ENCODE measurements around the gene MEGF9. TPM values are rescaled to one million over a fixed set of nuclear protein-coding genes. Genes with fewer than 3 reads are reported as not detected.

MEGF9 gene
- total RNA-seq, 2 experiments from 2014 or later, result 9.4 to 10.5 TPM

DNA sequence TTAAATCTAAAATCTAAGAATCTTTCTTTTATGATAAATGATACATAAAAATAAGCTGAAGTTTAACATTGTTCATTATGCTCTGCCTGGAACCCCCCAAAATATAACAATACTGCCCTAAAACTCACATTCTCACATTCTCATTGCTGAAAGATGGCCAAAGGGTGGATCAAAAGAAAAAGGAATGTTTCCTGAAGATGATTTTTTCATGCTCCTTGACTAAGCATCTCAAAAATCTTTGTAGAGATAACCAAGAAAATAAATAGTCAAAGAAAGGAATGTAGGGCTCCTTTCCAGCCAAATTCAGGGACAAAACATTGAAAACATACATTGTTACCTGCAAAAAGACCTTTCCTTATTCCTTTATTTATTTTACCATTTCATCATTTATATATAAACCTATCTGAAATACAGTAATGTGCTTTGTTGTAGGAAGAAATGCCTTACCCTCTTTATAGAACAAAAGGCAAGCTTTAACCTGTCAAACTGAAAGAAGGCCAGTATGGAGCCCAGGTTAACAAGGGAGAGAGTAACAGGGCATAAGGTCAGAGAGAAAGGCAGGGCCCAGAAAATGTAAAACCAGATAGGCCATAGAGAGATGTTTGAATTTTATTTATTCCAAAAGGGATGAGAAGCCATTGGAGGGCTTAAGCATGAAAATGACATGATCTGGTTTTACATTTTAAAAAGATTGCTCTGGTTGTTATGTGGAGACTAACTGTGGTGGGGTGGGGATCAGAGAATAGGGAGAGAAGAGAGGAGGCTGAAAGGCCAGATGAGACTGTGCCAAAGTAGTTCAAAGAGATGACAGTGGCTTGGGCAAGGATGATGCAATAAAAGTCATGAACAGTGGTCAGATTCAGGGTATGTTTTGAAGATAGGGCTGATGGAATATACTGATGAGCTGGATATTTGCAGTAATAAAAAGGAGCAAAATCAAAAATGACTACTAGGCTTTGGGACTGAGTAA, 97.0 kb downstream of the MEGF9 start:
- H3K36me3 Mint-ChIP-seq (ENCODE audit: low read depth), result peaks cover 2% of the 10 kb centered on the region
- POLR2A ChIA-PET, result interaction anchor here (0.6 kb wide), 1 partner anchor 100 kb away, joined by 3 read pairs; no protein-coding TSS in a partner anchor

DNA sequence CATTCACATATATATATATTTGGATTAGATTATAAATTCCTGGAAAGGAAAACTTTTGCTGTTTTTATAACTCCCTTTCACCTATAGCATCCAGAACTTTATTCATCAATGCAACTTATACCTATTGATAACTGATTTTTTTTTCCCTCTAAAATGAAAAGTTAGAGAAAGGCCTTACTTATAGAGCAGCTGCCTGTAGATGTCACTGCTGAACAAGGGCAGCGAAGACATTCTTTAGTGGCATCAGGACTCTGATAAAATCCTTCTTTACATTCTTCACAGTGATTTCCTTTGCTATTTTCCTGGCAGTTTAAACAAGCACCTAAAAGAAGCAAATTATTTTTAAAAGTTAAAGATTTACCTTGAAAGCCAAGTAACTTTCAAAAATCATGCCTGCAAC, 102.1 kb downstream of the MEGF9 start:
- H3K36me3 Mint-ChIP-seq (ENCODE audit: low read depth), result peaks cover 3% of the 10 kb centered on the region
- DNase-seq, result no peak
- ChIA-PET CTCF (interaction anchor here (0.6 to 1.6 kb wide), 3 partner anchors 9 to 823 kb away, joined by 3 to 7 read pairs (median 7); no protein-coding TSS in a partner anchor), POLR2A (no interaction called here)
- H3K4me3 Mint-ChIP-seq, result no peak overlapping the region
- H3K9me3 Mint-ChIP-seq, result no peaks in the 10 kb centered on the region
- no peak overlapping the region for H3K27ac Mint-ChIP-seq
- no peaks in the 10 kb centered on the region for H3K27me3 Mint-ChIP-seq
- H3K4me1 Mint-ChIP-seq, result peaks cover 2% of the 10 kb centered on the region

More for the DNA sequence above, 97.0 kb downstream of the MEGF9 start:
- no peak for DNase-seq
- Mint-ChIP-seq H3K4me3 (no peak overlapping the region), H3K27ac (no peak overlapping the region), H3K9me3 (no peaks in the 10 kb centered on the region), H3K27me3 (no peaks in the 10 kb centered on the region), H3K4me1 (peaks cover 16% of the 10 kb centered on the region)
- CTCF ChIA-PET, result interaction anchor here (0.7 kb wide), 1 partner anchor 103 kb away, joined by 4 read pairs; no protein-coding TSS in a partner anchor

DNA sequence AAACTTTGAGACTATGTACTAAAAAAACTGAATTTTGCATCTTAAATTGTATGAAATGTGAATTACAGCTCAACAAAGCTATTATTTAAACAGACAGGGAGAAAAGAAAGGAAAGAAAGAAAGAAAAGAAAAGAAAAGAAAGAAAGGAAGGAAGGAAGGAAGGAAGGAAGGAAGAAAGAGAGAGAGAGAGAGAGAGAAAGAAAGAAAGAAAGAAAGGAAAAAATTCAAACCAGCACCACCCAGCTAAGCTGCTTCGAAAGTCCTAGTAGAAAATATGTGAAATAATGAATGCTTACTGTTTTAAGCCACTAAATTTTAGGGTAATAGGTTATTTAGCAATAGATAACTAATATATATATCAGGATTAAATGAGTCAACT, 102.6 kb downstream of the MEGF9 start:
- CTCF ChIA-PET, result interaction anchor here (1.2 to 1.6 kb wide), 2 partner anchors 8 to 18 kb away, joined by 3 to 7 read pairs; no protein-coding TSS in a partner anchor
- Mint-ChIP-seq H3K27ac (no peak overlapping the region), H3K9me3 (no peaks in the 10 kb centered on the region), H3K27me3 (no peaks in the 10 kb centered on the region), H3K36me3 (ENCODE audit: low read depth) (peaks cover 3% of the 10 kb centered on the region), H3K4me3 (no peak overlapping the region), H3K4me1 (no peaks in the 10 kb centered on the region)
- no peak for DNase-seq
- POLR2A ChIA-PET, result interaction anchor here (0.6 kb wide), 1 partner anchor 244 kb away, joined by 3 read pairs; no protein-coding TSS in a partner anchor

DNA sequence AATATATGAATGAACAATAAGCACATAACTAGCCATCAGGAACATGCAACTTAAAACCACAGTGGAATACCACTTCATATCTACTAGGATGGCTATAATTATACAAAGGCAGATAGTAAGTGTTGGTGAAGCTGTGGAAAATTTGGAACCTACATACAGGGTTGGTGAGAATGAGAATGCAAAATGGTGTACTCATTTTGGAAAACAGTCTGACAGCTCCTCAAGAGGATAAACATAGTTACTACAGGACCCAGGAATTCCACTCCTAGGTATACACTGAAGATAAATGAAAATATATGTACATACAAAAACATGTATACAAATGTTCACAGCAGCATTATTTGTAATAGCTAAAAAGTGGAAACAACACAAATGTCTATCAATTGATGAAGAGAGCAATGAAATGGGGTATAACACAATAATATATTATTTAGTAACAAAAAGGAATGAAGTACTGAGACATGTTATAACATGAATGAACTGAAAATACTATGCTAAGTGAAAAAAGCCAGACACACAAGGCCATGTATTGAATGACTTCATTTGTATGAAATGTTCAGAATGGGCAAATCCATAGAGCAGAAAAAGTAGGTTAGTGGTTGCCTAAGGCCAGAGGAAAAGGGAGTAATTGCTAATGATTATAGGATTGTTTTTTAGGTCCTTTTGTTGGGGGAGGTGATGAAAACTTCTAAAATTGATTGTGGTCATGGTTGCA, 103.1 kb downstream of the MEGF9 start:
- Mint-ChIP-seq H3K9me3 (no peaks in the 10 kb centered on the region), H3K36me3 (ENCODE audit: low read depth) (peaks cover 3% of the 10 kb centered on the region), H3K27ac (no peak overlapping the region), H3K27me3 (no peaks in the 10 kb centered on the region), H3K4me1 (no peaks in the 10 kb centered on the region), H3K4me3 (no peak overlapping the region)
- ChIA-PET POLR2A (interaction anchor here (0.6 kb wide), 1 partner anchor 244 kb away, joined by 3 read pairs; no protein-coding TSS in a partner anchor), CTCF (interaction anchor here (1.2 to 1.6 kb wide), 2 partner anchors 9 to 17 kb away, joined by 3 to 7 read pairs; no protein-coding TSS in a partner anchor)
- DNase-seq, result no peak

DNA sequence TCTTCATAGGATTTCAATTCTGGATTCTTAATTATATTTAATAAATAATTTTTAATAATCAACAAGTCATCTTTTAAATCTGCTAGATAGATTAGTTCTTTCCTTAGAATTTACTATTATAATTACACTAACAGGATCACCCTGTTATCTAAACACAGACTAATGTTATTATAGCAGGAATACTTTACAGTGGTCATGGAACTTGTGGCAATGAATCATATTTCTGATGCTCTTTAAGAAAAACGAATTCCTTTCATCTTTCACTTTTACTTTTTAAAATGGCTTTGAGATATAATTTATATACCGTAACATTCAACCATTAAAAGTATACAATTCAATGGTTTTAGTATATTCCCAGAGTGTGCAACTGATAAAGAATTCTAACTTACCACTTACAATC, 104.6 kb downstream of the MEGF9 start:
- Mint-ChIP-seq H3K36me3 (ENCODE audit: low read depth) (peaks cover 6% of the 10 kb centered on the region), H3K27me3 (no peaks in the 10 kb centered on the region), H3K4me1 (no peaks in the 10 kb centered on the region), H3K27ac (no peak overlapping the region), H3K4me3 (no peak overlapping the region), H3K9me3 (no peaks in the 10 kb centered on the region)
- CTCF ChIA-PET, result no interaction called here
- DNase-seq, result no peak
- POLR2A ChIA-PET, result no interaction called here

DNA sequence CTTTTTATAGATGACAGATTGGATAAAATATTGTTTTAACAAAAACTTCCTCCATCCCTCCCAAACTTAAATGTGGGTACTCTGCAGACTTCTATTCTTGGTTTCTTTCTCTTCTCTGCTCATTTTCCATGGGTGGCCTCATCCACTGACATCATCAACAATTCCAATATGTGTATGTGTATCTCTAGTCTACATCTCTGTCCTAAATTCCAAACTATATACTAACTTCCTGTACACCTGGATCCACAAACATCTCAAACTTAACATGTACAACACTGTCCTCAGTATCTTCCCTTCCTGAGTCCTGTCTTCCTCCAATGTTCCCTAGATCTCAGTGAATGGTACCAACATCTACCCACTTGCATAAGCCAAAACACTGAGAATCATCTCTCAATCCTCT, 105.8 kb downstream of the MEGF9 start:
- ChIA-PET CTCF (interaction anchor here (1.0 kb wide), 1 partner anchor 26 kb away, joined by 5 read pairs; no protein-coding TSS in a partner anchor), POLR2A (no interaction called here)
- no peaks in the 10 kb centered on the region for H3K4me1 Mint-ChIP-seq
- no peaks in the 10 kb centered on the region for H3K9me3 Mint-ChIP-seq
- no peak overlapping the region for H3K4me3 Mint-ChIP-seq
- peaks cover 6% of the 10 kb centered on the region for H3K36me3 Mint-ChIP-seq (ENCODE audit: low read depth)
- H3K27me3 Mint-ChIP-seq, result no peaks in the 10 kb centered on the region
- H3K27ac Mint-ChIP-seq, result no peak overlapping the region
- DNase-seq, result no peak

DNA sequence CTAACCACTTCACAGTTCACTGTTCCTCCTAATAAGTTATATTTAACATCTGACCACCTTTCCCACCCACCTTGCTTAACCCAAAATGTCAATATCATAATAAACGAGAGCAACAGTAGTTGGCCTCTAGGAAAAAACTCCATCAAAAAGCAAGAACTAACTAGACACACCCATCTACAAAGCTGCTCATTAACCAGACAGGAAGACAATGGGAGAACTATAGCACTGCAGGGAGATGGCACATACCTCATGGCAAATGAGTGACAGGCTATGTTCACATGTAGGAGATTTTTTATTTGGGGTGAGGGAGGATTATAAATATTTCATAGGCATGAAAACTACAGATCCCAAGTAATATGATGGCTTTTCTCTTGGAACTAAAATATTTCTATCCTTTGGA, 110.7 kb downstream of the MEGF9 start:
- no peak for DNase-seq
- H3K27me3 Mint-ChIP-seq, result no peaks in the 10 kb centered on the region
- POLR2A ChIA-PET, result no interaction called here
- no peak overlapping the region for H3K27ac Mint-ChIP-seq
- H3K9me3 Mint-ChIP-seq, result no peaks in the 10 kb centered on the region
- CTCF ChIA-PET, result interaction anchor here (0.7 kb wide), 1 partner anchor 9 kb away, joined by 3 read pairs; no protein-coding TSS in a partner anchor
- H3K36me3 Mint-ChIP-seq (ENCODE audit: low read depth), result peaks cover 6% of the 10 kb centered on the region
- H3K4me1 Mint-ChIP-seq, result peaks cover 2% of the 10 kb centered on the region
- no peak overlapping the region for H3K4me3 Mint-ChIP-seq

DNA sequence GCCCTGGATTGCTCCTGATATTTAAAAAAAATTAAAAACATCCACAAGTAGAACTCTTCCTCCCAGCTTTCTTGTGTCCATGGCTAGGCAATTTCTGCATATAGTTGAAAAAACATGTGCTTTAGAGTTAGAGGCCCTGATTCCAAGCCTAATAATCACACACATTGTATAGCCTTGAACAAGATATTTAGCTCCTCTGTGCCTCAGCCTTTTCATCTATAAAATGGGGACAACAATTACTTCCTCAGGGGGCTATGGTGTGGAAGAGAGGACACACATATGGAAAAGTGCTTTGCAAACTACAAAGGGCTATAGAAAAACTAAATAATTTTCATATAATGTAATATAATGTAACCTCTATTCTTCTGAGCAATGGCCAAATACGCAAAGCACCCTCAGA, 111.3 kb downstream of the MEGF9 start:
- Mint-ChIP-seq H3K36me3 (ENCODE audit: low read depth) (peaks cover 6% of the 10 kb centered on the region), H3K4me1 (peaks cover 2% of the 10 kb centered on the region), H3K27me3 (no peaks in the 10 kb centered on the region), H3K9me3 (no peaks in the 10 kb centered on the region), H3K4me3 (no peak overlapping the region), H3K27ac (no peak overlapping the region)
- DNase-seq, result no peak
- POLR2A ChIA-PET, result no interaction called here
- CTCF ChIA-PET, result interaction anchor here (0.7 kb wide), 1 partner anchor 10 kb away, joined by 3 read pairs; no protein-coding TSS in a partner anchor

DNA sequence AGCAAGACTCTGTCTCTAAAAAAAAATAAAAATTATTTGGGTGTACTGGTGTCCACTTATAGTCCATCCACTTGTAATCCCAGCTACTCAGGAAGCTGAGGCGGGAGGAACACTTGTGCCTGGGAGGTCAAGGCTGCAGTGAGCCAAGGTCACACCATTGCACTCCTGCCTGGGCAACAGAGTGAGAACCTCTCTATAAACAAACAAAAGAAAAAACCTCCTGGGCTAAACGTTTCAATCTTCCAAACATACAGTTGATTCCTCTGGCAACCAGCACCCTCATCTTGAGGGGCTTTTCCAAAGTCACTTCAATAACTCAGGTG, 120.4 kb downstream of the MEGF9 start:
- no peaks in the 10 kb centered on the region for H3K36me3 Mint-ChIP-seq (ENCODE audit: low read depth)
- no peak overlapping the region for H3K4me3 Mint-ChIP-seq
- H3K9me3 Mint-ChIP-seq, result no peaks in the 10 kb centered on the region
- no peak overlapping the region for H3K27ac Mint-ChIP-seq
- H3K27me3 Mint-ChIP-seq, result no peaks in the 10 kb centered on the region
- ChIA-PET CTCF (interaction anchor here (0.6 to 2.0 kb wide), 3 partner anchors 12 to 620 kb away, joined by 3 to 7 read pairs (median 4); no protein-coding TSS in a partner anchor), POLR2A (no interaction called here)
- peaks cover 1% of the 10 kb centered on the region for H3K4me1 Mint-ChIP-seq
- DNase-seq, result no peak

DNA sequence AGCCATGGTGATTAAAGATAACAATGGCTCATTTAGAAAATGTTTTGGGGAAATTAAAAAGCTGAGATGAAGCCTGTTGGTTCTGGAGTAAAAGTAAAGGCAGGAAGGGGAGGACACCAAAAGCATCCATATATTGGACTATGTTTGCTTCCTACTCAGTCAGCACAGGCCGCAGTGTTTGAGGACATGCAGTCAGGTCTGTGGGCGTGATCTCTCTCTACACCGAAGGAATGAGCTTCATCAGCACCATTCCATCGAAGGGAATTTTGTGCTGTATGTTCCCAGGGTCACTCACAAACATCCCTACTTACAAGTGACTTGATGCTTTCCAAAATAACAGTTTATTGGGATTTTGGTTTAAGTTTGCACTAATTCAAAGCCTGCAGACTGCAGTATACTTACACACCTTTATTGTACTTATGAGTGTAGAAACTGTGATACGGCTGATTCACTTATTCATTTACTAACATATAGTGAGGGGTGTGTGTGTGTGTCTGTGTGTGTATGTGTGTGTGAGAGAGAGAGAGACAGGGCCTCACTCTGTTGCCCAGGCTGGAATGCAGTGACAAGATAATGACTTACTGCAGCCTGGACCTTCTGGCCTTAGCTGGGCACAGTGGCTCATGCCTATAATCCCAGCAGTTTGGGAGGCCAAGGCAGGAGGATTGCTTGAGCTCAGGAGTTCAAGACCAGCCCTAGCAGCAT, 120.9 kb downstream of the MEGF9 start:
- Mint-ChIP-seq H3K4me3 (no peak overlapping the region), H3K36me3 (ENCODE audit: low read depth) (no peaks in the 10 kb centered on the region), H3K9me3 (no peaks in the 10 kb centered on the region), H3K27me3 (no peaks in the 10 kb centered on the region), H3K27ac (no peak overlapping the region), H3K4me1 (no peaks in the 10 kb centered on the region)
- DNase-seq, result no peak
- CTCF ChIA-PET, result interaction anchor here (0.6 to 2.0 kb wide), 2 partner anchors 18 to 619 kb away, joined by 3 to 7 read pairs; no protein-coding TSS in a partner anchor
- POLR2A ChIA-PET, result no interaction called here

DNA sequence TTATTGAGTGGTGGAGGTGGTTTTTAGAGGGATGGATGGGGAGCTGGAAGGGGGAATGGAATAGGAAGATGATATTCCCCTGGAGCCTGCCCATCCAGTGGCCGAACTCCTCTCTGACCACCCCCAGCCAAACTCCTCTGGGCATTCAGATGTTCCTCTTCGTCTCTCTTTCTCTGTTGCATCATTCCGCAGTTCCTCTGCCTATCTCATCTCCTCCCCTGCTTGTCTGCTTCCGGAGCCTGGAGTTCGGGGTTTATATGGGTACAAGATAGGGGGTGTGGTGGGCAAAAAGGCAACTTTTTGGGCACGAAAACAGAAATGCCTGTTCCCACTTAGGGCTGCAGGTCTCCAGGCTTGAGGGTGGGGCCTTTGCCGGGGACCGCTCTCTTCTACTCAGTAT, 122.1 kb downstream of the MEGF9 start:
- CTCF ChIA-PET, result interaction anchor here (0.6 kb wide), 1 partner anchor 173 kb away, joined by 3 read pairs; no protein-coding TSS in a partner anchor
- Mint-ChIP-seq H3K27ac (no peak overlapping the region), H3K27me3 (peaks cover 2% of the 10 kb centered on the region), H3K4me1 (no peaks in the 10 kb centered on the region), H3K36me3 (ENCODE audit: low read depth) (no peaks in the 10 kb centered on the region), H3K4me3 (no peak overlapping the region), H3K9me3 (no peaks in the 10 kb centered on the region)
- DNase-seq, result no peak
- POLR2A ChIA-PET, result no interaction called here

DNA sequence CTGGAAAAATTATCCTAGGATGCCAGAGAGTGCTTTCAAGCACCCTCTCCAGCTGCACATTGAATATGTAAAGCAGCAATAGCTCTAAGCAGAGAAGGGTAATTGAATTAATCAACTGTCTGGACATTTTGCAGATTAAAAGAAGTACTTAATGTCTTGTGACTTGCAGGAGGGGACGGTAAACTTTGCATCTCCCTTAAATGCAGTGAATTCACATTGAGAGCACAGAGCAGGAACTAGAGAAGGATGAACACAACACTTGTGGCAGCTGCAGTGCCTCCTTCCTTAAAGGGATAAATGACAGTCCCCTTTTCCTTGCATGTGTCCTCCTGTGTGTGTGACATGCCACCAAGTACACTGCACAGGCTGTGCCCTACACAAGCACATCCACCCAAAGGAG, 126.9 kb downstream of the MEGF9 start:
- Mint-ChIP-seq H3K27ac (no peak overlapping the region), H3K4me3 (no peak overlapping the region), H3K9me3 (no peaks in the 10 kb centered on the region), H3K27me3 (peaks cover 3% of the 10 kb centered on the region), H3K4me1 (peaks cover 16% of the 10 kb centered on the region), H3K36me3 (ENCODE audit: low read depth) (no peaks in the 10 kb centered on the region)
- CTCF ChIA-PET, result interaction anchor here (1.5 kb wide), 1 partner anchor 42 kb away, joined by 3 read pairs; no protein-coding TSS in a partner anchor
- POLR2A ChIA-PET, result no interaction called here
- no peak for DNase-seq

All from activated CD4-positive, alpha-beta T cell treated with anti-CD3 and anti-CD28 coated beads, Interleukin-2, amount 10 ng/mL, durations not matched to agents 7 days and 5 days (primary cell).